Osteocyte (in vitro differentiated cells): ENCODE measurements around the gene SMAP1. TPM values are rescaled to one million over a fixed set of nuclear protein-coding genes. Genes with fewer than 3 reads are reported as not detected.

Source experiments
- DNase-seq: peaks from one replicate; pipeline ENCODE4 v3.0.0; 2021; ENCODE audit warnings: mixed read lengths; ENCODE audit not compliant: unreplicated experiment; ENCODE audit errors: extremely low spot score
- H3K27ac Mint-ChIP-seq: one replicate; pipeline ENCODE4 v1.8.0; 2021; ENCODE audit warnings: mild to moderate bottlenecking, mixed read lengths; ENCODE audit not compliant: unreplicated experiment
- H3K27me3 Mint-ChIP-seq: one replicate; pipeline ENCODE4 v1.8.0; 2021; ENCODE audit warnings: mixed read lengths; ENCODE audit not compliant: unreplicated experiment
- H3K36me3 Mint-ChIP-seq: one replicate; pipeline ENCODE4 v1.8.0; 2021; ENCODE audit warnings: mixed read lengths; ENCODE audit not compliant: unreplicated experiment
- H3K4me1 Mint-ChIP-seq: one replicate; pipeline ENCODE4 v1.8.0; 2021; ENCODE audit warnings: mixed read lengths; ENCODE audit not compliant: unreplicated experiment
- H3K4me3 Mint-ChIP-seq: one replicate; pipeline ENCODE4 v1.8.0; 2021; ENCODE audit warnings: mild to moderate bottlenecking, moderate library complexity, mixed read lengths; ENCODE audit not compliant: unreplicated experiment
- H3K9me3 Mint-ChIP-seq: one replicate; pipeline ENCODE4 v1.8.0; 2021; ENCODE audit warnings: mixed read lengths; ENCODE audit not compliant: unreplicated experiment
- CTCF ChIP-seq: fragments of 200-600 bp; sonication (generic); IDR thresholded peaks from 2 replicates; pipeline ENCODE4 v1.5.0; 2021; ENCODE audit warnings: antibody characterized with exemption, mild to moderate bottlenecking, moderate library complexity
- total RNA-seq: library from RNA; stranded (reverse); gene quantifications from 2 replicates; pipeline ENCODE4 v1.2.1, GENCODE V29; 2021

The SMAP1 gene
- total RNA-seq, 1 donor from 2014 or later = 27.2 TPM

GRCh38 chr6:70863343-70863742, 195.7 kb downstream of the SMAP1 start:
- Mint-ChIP-seq H3K36me3 (peaks cover 12% of the 10 kb centered on the region), H3K4me1 (no peaks in the 10 kb centered on the region), H3K4me3 (no peak overlapping the region), H3K27ac (no peak overlapping the region), H3K9me3 (no peaks in the 10 kb centered on the region), H3K27me3 (peaks cover 7% of the 10 kb centered on the region)
- DNase-seq = no peak
- TF ChIP-seq CTCF = no peak

DNA sequence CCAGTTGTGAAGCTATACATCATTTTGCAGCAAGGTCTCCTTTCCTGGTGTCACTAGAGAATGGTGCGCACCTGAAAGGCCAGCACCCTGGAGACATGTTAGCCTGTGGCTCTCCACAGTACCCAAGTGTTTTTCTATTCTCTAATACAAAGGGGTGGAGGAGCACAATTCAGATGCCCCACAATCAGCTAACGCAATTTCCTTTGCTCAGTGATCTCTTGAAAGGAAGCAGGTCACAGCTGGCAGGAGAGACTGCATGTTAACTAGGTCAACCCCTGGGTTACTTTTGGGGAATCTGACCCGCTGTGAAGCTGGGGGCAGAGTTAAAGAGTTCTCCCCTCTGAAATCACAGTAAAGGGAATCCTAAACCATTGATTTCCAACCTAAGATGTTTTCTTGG, 196.7 kb downstream of the SMAP1 start:
- Mint-ChIP-seq H3K4me3 (no peak overlapping the region), H3K27ac (no peak overlapping the region), H3K27me3 (peaks cover 10% of the 10 kb centered on the region), H3K9me3 (no peaks in the 10 kb centered on the region), H3K4me1 (no peaks in the 10 kb centered on the region), H3K36me3 (peaks cover 12% of the 10 kb centered on the region)
- DNase-seq = no peak
- no peak for TF ChIP-seq CTCF

DNA sequence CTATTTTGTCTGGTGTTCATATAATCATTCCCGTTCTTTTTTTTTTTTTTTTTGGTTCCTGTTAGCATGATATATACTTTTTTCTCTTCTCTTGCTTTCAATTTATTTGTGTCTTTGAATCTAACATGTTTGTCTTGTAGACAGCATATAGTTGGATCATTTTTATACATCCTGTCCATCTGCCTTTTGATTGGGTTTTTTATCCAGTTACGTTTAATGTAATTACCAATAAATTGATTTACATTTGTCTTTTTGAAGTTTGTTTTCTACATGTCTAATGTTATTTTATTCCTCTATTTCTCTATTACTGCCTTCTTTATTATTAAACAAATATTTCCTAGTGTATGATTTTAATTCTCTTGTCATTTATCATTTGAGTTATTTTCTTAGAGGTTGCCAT, 204.8 kb downstream of the SMAP1 start:
- no peak for TF ChIP-seq CTCF
- Mint-ChIP-seq H3K9me3 (peaks cover 26% of the 10 kb centered on the region), H3K4me3 (no peak overlapping the region), H3K4me1 (no peaks in the 10 kb centered on the region), H3K36me3 (peaks cover 6% of the 10 kb centered on the region), H3K27ac (no peak overlapping the region), H3K27me3 (peaks cover 12% of the 10 kb centered on the region)
- DNase-seq = no peak

DNA sequence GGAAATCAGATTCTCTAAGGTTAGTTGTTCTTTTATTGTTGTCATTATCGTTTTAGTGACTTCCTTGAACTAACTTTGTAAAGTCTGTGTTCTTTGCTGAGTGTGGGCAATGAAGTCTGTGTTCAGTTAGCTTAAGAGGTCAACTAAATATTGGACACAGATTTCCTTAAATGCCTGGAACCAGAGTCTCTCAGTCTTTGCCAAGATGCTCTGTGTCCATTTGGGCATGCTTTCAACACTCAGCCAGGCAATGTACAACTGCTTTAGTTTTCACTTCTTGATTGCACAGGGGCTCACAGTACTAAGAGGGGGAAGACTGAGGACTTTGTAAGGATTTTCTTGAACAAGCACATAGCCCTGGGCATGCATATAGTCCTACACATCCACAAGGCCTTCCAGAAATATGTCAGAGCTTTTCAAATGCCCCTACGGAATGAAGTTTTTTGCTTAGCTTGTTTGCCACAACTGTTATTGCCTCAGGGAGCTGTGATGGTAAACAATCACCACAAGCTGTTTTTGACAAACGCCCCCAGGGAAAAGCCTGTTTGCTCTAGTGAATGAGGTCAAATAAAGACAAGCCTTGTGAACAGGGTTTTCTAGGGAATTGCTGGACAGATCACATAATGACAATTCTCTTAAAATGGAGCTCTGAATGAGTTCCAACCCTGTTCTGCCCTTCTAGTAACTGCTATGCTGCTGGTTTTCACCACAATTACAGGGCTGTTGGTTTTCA, 206.7 kb downstream of the SMAP1 start:
- Mint-ChIP-seq H3K4me1 (no peaks in the 10 kb centered on the region), H3K27me3 (peaks cover 16% of the 10 kb centered on the region), H3K4me3 (no peak overlapping the region), H3K36me3 (peaks cover 6% of the 10 kb centered on the region), H3K27ac (no peak overlapping the region), H3K9me3 (peaks cover 26% of the 10 kb centered on the region)
- no peak for DNase-seq
- no peak for TF ChIP-seq CTCF

DNA sequence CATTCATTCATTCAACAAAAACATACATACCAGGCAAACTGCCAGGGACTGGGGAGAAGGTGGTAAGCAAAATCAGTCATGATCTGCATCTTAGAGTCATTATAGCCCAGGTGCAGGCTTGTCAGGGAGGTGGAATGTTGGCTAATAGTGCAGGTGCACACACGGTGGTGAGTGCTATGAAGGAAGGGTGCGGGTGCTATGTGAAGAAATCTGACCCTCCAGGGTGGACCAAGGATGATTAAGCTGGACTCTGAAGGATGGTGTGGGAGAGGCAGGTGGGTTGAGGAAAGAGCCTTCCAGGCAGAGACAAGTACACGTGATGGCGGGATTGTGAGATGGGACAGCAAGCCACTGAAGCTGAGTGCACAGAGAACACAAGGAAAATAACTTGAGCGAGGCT, 211.8 kb downstream of the SMAP1 start:
- no peak overlapping the region for H3K27ac Mint-ChIP-seq
- H3K27me3 Mint-ChIP-seq = peaks cover 38% of the 10 kb centered on the region
- no peaks in the 10 kb centered on the region for H3K4me1 Mint-ChIP-seq
- TF ChIP-seq CTCF = no peak
- DNase-seq = no peak
- no peaks in the 10 kb centered on the region for H3K9me3 Mint-ChIP-seq
- H3K36me3 Mint-ChIP-seq = no peaks in the 10 kb centered on the region
- no peak overlapping the region for H3K4me3 Mint-ChIP-seq
